Stimulated activated CD8-positive, alpha-beta memory T cell treated with anti-CD3 and anti-CD28 coated beads, Interleukin-4, amount 100 ng/mL, for 1 hour (primary cell): Measurements from ENCODE around the gene C1orf21.

ENCODE experiments used
- DNase-seq, 2 donors: peaks; one replicate each; pipeline ENCODE4 v3.0.0-alpha.2; 2020; ENCODE audit warnings: low read depth in 2 of 2, low spot score in 1 of 2

The C1orf21 gene

DNA sequence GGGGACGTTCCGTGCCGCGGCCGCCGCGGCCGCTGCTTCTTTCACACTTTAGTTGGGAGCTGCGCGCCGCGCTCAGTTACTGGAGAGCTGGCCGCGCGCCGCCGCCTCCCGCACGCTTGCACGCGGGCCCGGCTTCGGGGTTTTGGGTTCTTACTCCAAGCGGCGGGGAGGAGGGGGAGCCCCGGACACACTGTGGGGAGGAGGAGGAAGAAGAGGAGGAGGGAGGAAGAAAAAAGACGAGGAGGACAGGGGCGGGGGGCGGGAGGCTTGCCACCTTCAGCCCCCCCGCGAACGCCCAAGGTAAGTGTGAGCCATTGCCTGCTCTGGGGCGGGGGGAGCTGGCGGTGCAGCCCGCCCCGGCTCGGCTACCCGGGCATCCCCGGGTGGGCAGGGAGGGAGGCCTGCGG lies 243 bp downstream of the C1orf21 start:
- no peak for DNase-seq

DNA sequence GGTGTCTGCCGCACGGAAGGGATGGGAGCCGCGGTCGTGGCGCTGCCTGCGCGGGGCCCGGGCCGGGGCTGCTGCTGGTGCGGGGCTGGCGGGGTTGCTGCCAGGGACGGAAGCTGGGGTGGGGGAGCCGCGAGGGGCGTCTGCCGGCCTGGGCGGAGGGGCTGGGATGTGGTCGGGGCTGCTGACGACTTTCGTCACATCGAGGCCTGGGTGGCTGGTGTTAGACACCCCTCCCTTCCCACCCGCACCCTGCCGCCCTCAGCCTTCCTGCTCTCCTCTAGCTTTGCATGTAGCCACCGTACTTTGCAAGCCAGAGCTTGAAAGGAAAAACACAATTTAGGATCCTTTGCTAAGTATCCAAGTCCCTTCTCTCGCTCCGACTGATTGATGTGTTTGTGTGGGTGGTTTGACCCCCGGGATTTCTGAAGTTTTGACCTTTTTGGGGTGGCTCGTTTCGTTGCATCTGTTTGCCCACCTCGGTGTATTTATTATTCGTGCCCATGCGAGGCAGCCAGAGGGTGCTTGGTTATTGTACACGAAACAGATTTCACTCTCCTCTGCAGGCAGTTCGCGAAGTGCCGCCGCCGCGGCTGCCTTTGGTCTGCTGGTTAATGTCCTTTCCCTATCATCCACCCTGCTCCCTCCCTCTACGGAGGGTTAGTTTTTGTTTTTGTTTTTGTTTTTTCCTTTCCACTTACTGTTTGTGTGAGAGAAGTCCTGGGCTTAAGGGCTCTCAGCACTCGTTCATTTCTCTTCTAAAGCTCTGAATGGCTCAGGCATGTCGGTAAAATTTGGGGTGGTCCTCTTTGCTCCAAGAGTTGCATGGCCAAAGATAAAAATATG lies 868 bp downstream of the C1orf21 start:
- DNase-seq: peak; percentile 34 to 40

DNA sequence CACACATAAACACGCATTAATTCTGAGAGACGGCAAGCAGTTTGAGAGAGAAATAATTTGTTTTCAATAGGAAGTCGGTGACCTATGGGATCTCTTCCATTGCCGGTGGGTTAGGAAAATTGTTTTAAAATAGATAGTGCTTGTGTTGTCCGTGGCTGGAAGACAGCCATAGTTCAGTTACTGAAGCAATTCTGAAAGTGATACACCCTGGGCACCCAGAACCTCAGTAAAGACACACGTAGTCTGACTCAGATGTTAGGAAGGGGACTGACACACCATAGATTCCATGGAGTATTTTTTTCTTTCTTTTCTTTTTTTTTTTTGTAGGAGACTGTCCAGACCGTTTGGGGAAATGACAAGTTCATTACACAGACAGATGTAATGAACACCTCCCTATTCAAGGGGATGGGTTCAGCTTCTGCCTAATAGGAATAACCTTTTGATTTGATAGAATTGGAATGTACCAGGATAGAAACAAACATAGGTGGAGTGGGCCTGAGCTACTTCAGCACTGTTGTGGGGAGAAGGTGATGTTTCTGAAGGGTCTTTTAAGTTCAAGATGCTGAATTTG lies 1.6 kb downstream of the C1orf21 start:
- DNase-seq: no peak

DNA sequence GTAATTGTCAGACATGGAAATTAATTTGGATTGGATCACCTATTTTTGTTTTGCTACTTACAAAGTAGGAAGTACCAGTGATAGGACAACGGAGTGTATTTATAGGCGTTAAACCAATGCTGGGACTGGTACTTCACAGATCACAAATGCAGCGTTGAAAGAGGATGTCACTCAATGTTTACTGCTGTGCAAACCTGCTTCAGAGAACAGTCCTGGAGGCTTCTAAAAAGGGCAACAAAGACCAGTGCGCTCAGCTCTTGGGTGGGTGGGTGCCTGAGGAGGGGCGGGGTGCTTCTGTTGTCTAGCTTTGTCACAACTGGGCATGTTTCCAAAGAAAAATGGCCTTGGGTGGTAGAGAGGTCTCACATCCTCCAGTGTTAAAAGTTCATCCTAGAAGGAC lies 2.1 kb downstream of the C1orf21 start:
- DNase-seq: no peak

DNA sequence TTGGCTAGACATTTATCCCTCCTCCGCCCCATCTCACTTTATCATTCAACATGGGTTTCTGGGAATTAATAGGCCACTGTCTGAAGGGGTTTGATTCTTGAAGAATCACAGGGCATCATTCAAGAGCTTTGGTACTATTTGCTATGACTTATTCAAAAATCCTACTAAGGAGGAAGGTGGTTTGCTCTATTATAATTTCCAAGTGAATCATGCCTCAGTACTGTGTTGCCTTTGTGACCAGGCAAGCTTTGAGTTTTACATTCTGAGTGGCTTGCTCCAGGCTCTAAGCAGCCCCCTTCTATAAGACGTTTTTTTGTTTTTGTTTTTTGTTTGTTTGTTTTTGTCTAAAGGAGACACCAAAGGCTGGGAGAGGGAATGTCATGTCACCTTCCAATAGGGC lies 2.6 kb downstream of the C1orf21 start:
- DNase-seq: no peak

DNA sequence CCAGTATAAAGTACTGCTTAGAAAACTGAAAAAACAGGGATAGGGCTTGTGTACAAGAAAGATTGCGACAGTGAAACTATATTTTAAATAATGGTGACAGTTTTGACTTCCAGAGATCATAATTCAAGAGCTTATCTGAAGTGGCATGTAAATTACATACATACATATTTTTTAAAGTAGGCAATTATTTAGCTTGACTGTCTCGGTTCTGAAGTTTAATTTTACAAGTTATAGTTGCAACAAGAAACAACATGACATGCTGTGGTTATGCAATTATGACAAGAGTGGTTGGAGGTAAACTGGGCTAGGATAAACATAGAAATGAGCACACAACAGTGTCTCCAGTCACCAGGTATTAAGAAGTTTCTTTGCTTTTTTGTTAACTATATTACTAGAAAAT lies 4.1 kb downstream of the C1orf21 start:
- no peak for DNase-seq

DNA sequence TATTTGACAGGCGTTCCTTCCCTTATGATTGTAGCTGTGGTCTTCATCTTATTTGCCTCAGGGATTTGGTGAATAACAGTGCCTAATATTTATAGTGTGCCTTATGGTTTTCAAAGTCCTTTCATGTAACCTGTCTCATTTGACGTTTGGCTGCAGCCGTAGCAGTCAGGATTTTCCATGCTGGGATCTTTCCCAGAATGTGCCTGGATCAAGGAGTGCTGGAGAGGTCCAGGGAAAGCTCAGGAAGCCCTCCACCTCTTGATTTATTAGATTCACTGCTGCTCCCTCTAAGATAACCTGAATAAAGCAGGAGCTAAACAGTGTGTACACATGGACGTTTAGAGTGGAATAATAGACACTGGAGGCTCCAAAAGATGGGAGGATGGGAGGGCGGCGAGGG lies 5.2 kb downstream of the C1orf21 start:
- DNase-seq: no peak

DNA sequence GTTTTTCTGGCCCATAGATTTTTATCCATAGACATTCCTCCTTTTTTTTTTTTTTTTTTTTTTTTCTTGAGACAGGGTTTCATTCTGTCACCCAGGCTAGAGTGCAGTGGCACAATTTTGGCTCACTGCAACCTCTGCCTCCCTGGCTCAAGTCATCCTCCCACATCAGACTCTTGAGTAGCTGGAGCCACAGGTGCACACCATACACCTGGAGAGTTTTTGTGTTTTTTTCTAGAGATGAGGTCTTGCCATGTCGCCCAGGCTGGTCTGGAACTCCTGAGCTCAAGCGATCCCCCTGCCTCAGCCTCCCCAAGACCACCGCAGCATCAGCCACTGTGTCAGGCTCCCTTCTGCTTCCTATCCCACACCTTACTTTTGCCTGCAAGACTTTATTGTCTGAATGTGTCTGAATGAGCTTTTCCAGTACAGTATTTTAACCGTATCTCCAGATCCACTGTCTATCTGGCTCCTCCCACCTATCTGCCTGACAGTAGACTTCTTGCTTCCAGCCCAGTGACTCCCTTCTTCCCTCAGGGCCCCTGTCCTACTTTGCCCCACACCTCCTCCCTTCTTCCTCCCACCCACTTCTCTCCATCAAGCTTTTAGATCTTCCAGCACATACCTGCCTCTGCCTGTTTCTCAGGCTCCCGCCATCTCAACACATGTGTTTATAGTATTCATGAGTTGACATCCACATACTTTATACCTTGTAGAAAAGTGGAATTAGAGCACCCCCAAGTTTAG lies 6.1 kb downstream of the C1orf21 start:
- no peak for DNase-seq

DNA sequence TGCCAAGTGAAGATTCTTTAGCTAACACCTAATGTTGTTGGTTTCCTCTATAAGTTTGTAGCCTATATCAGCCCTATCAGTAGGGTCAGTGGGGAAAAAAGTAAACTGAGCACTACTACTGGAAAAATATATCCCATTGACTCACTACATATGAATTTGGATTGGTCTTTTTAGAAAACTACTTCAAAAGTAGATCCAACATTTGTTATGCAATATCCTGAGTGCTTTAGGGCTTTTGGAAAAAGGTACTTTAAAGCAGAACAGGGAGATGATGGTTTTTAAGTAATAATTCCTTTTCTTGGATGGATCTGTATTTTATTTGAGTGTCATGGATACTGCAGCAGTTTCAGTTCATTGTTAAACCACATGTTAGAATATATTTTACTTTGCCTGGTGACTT lies 7.1 kb downstream of the C1orf21 start:
- DNase-seq: no peak

DNA sequence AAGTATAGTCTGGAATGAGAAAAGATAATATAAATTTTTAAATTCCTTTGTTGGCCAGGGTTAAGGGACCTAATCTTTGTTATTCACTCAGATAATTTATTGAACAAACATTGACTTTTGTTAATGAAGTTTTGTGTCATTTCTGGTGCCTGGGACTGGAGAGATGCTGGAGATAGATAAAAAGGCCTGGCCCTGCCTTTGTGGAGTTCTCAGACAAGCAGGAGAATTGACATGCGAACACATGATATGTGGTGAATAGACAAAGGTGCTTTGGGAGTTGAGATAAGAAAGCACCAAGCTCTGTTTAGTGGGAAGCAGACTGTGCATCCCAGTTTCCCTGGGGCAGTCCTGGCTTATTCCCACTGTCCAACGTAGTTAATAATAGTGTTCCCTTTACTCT lies 8.5 kb downstream of the C1orf21 start:
- DNase-seq: no peak

DNA sequence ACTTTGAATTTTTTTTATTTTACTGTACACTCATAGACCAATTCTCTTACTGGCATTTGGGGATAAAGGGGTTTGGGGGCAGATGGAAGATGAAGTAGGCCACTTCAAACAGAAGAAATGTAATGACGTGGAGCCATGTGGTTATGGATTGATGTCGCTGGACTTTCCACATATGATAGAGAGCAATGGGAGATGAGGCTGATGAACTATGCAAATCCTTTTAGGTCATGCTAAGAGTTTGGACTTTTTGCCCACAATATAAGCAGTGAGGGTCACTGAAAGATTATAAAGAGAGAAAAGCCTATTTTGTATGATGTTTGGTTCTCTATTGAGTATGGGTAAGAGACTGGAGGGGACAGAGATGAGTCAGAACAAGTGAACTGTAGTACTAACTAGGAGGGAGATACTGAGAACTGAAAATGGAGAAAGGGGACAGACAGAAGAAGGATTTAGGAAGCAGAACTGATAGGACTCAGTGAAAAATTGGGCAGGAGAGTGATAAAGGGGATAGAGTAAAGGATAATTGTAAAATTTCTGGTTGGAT lies 9.2 kb downstream of the C1orf21 start:
- DNase-seq: no peak

DNA sequence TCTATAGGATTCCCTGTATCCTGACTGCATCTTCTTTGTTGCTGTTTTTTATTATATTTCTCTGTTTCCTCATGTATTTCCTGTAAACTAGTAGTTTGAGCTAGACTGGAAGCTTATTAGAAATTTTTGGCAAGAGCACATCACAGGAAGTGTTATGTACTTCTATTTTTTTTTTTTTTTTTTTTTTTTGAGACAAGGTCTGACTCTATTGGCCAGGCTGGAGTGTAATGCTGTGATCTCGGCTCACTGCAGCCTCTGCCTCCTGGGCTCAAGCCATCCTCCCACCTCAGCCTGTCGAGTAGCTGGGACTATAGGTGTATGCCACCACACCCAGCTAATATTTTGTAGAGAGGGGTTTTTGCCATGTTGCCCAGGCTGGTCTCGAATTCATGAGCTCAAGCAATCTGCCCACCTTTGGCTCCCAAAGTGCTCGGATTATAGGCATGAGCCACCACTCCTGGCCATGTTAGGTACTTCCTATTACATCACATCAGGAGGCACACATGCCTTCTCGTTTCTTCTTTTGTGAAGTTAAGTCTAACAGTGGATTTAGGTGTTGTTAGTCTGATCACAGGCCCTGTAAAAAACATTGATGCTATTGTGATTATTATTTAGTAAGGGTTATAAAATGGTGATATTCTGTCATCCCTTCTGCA lies 12.5 kb downstream of the C1orf21 start:
- DNase-seq: no peak

DNA sequence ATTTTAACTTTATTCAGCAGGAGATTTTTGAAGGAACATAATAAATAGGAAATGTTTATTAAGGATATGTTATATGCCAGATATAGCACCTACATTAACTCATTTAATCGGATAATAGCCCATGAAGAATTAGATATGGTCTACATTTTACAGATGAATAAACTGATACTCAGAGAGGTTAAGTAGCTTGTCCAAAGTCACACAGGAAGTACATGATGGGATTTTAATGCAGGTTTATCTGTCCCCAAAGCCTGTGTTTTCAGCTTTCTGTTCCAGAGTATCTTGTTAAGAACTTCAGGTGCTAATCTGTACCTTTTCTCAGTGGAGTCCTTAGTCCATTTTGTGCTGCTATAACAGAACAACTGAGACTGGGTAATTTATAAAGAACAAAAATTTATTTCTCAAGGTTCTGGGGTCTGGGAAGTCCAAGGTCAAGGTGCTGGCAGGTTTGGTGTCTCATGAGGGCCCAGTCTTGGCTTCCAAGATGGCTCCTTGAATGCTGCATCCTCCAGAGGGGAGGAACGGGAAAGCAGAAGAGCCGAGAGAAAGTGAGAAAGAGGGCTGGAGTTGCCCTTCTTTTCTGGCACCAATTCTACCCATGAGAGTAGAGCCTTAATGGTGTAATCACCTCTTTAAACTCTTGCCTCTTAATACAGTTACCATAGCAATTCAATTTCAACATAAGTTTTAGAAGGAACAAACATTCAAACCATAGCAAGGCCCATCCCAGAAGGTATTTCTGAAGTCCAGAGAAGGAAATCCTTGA lies 17.3 kb downstream of the C1orf21 start:
- DNase-seq: no peak

DNA sequence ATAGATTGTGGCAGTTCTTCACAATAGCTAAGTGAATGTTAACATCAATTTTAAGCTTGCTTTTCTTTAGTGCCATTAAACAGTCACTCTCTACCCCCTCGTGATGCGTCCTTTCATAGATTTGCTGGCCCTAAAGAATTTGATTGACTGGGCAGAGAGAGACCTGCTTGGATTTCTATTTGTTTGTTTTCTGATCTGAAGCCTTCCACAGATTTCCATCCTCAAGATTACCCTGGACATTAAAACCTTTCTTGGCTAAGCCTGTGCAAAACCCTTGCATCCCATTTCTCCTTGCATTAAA lies 17.8 kb downstream of the C1orf21 start:
- no peak for DNase-seq

DNA sequence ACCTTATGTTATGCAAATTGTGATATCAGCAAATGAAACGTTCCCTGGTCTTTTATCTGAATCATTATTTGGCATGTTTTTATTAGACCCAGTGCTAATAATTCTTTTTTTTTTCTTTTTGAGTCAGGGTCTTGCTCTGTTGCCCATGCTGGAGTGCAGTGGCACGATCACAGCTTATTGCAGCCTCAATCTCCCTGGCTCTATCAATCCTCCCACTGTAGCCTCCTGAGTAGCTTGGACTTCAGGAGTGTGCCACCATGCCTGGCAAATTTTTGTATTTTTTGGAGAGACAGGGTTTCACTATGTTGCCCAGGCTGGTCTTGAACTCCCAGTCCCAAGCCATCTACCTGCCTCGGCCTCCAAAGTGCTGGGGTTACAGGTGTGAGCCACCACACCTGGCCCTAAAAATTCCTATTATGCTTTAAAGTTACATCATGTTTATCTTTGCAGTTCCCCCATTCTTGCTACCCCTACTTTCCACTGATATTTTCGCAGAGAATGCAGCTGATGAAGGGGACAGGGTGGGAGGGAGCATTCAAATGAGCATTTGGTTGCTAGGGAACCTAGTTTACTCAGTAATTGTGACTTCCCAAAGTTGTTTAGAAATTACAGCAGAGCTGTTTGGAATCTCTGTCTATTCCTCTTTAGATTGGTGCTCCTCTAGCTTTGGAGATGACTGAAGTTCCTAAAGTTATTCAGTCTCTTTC lies 18.4 kb downstream of the C1orf21 start:
- no peak for DNase-seq

DNA sequence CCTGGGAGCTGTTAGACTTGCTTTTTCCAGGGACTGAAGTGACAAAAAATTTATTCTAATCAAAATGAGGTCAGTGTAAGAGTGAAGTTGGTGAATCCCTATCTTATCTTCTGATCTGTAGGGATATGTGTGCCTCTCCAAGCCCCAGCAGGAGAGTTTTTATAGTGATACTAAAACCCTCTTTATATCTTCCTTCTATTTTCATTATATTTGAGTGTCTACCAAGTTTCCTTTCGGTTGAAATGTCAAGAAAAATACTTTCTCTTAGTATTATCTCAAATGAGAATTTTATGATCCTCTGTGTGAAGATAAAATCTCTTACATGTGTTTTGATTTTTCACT lies 18.9 kb downstream of the C1orf21 start:
- DNase-seq: no peak

DNA sequence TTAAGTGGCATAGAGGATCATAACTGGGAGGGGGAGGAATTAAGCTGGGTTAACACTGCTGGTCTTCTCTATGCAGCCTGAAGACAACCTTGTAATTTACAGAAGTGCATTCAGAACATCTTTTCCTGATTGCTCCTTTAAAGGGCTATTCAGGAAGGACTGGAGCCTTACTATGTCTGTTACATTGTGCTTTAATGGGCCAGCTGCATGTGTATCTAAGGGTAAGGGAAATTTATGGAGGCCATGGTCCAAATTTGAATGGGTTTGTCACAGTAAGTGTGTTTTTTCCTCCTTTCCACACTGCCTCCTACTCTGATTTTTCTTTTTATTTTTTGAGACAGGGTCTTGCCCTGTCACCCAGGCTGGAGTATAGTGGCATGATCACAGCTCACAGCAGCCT lies 19.6 kb downstream of the C1orf21 start:
- no peak for DNase-seq

DNA sequence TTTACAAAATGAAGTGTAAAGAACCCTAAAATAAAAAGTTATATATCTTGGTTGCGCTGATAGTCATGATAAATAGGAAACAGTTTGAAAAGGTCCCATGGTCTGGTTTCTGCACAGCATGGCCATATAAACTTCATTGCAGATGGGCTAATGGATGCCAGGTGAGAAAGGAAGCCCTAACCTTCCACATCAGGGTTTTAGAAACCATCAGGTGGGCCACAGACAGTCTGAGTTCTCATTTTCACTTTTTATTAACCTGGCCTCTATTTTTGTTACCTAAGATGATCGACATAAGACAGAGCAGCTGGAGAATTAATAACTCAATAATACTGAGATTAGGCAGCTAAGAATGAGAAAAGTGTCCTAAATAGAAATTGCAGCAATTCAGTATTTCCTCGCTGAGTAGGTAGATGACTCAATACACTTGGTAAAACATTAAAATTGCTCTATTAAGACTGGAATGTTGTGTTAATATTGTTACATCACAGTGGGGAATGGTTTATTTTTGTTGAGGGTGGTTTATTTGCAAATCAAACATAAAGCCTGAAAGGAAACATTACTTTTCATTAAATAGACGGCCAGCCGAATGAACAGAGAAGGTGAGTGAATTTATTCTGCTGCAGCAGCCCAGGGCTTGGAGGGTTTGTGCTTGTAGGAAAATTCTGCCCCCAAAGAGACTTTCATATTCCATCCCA lies 21.1 kb downstream of the C1orf21 start:
- no peak for DNase-seq

DNA sequence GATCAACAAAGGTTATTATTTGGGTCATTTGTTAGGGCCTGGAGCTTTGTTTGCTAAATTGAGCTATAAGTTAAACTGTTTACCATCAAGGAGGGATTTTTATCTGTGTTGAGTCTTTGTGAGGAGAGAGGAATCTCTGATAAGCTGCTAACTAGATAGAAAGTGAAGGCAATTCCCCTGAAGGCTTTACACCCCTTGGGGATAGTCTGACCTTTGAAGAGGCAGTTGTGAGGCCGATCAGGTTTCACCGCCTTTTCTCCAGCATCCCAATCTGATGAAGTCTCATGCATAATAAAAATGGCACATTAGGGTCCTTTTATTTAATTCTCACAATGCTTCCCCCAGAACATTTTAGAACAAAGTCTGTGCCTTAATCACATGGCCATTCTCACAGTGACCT lies 21.8 kb downstream of the C1orf21 start:
- no peak for DNase-seq

DNA sequence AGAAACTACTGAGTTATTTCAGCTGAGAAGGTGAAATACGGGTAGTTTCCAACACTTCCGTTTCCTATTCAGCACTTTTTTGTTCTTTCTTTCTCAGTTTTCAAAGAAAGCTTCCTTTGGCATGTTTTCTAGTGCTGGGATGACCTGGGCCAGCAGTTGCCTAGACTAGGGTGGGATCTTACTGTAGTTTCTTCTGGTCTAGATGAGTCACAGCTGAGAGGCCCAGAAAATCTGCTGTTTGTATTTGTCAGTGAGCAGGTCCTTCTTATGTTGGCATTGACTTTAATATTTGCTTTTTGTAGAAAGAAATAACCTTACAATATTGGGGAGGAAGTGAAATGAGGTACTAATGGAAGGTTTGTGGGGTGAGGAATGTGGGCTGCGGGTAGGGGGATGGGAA lies 22.2 kb downstream of the C1orf21 start:
- no peak for DNase-seq
